IMR-90 (cell line): ENCODE results near the gene SLC13A1.
A peak's percentile ranks its signal among the peaks of the same experiment; 100 is the strongest.

Source experiments
- BHLHE40 ChIP-seq: fragments of 150-350 bp; IDR thresholded peaks from 2 replicates; pipeline ENCODE4 v1.6.1; 2016; ENCODE audit warnings: mild to moderate bottlenecking, low read depth, low read length
- CEBPB ChIP-seq: IDR thresholded peaks from 2 replicates; pipeline ENCODE4 v1.6.1; 2012; ENCODE audit warnings: low read depth, low read length, improper control_type of control experiment
- CTCF ChIP-seq: conservative IDR thresholded peaks from 2 replicates; pipeline ENCODE4 v1.5.1; 2012; ENCODE audit warnings: mild to moderate bottlenecking, low read depth, low read length, improper control_type of control experiment
- MAFK ChIP-seq: IDR thresholded peaks from 2 replicates; pipeline ENCODE4 v1.6.1; 2012; ENCODE audit warnings: low read depth, low read length, improper control_type of control experiment
- MAZ ChIP-seq: IDR thresholded peaks from 2 replicates; pipeline ENCODE4 v1.6.1; 2012; ENCODE audit warnings: low read depth, mild to moderate bottlenecking, low read length, improper control_type of control experiment, moderate library complexity, borderline replicate concordance
- MXI1 ChIP-seq: IDR thresholded peaks from 2 replicates; pipeline ENCODE4 v1.6.1; 2012; ENCODE audit warnings: low read depth, mild to moderate bottlenecking, low read length, moderate library complexity, borderline replicate concordance
- NFE2L2 ChIP-seq: fragments of 150-350 bp; IDR thresholded peaks from 2 replicates; pipeline ENCODE4 v1.6.1; 2016; ENCODE audit warnings: low read depth, mild to moderate bottlenecking, low read length
- POLR2A ChIP-seq: IDR thresholded peaks from 2 replicates; pipeline ENCODE4 v1.6.1; 2012; ENCODE audit warnings: mild to moderate bottlenecking, low read depth, low read length
- RAD21 ChIP-seq: IDR thresholded peaks from 2 replicates; pipeline ENCODE4 v1.6.1; 2012; ENCODE audit warnings: low read length, improper control_type of control experiment
- RCOR1 ChIP-seq: IDR thresholded peaks from 2 replicates; pipeline ENCODE4 v1.6.1; 2012; ENCODE audit warnings: mild to moderate bottlenecking, low read length, improper control_type of control experiment; ENCODE audit not compliant: insufficient replicate concordance
- RFX5 ChIP-seq: IDR thresholded peaks from 2 replicates; pipeline ENCODE4 v1.8.0; 2012; ENCODE audit warnings: low read depth, mild to moderate bottlenecking, low read length, moderate library complexity
- SMC3 ChIP-seq: fragments of 150-350 bp; IDR thresholded peaks from 2 replicates; pipeline ENCODE4 v1.6.1; 2016; ENCODE audit warnings: low read depth, mild to moderate bottlenecking, antibody characterized with exemption, low read length, moderate library complexity
- USF2 ChIP-seq: fragments of 150-350 bp; IDR thresholded peaks from 2 replicates; pipeline ENCODE4 v1.6.1; 2017; ENCODE audit warnings: mild to moderate bottlenecking, antibody characterized with exemption, low read length, low read depth

- no peak for TF ChIP-seq CTCF
- no peak for TF ChIP-seq MAZ
- TF ChIP-seq CEBPB = no peak
- no peak for TF ChIP-seq POLR2A
- TF ChIP-seq MXI1 = no peak
- no peak for TF ChIP-seq SMC3
- TF ChIP-seq BHLHE40 = no peak
- no peak for TF ChIP-seq RAD21
- TF ChIP-seq MAFK = peak; percentile 64
- no peak for TF ChIP-seq RCOR1
- TF ChIP-seq USF2 = no peak
- TF ChIP-seq RFX5 = no peak
- TF ChIP-seq NFE2L2 = peak; percentile 66
Observed at GRCh38 chr7:123229426-123229825, 29.7 kb upstream of the SLC13A1 start.
